Measurements from ENCODE around the gene ST3GAL2. TPM values are rescaled to one million over a fixed set of nuclear protein-coding genes. Genes with fewer than 3 reads are reported as not detected.

ST3GAL2 gene
- total RNA-seq, 1 experiment from 2014 or later = 49.4 TPM

DNA sequence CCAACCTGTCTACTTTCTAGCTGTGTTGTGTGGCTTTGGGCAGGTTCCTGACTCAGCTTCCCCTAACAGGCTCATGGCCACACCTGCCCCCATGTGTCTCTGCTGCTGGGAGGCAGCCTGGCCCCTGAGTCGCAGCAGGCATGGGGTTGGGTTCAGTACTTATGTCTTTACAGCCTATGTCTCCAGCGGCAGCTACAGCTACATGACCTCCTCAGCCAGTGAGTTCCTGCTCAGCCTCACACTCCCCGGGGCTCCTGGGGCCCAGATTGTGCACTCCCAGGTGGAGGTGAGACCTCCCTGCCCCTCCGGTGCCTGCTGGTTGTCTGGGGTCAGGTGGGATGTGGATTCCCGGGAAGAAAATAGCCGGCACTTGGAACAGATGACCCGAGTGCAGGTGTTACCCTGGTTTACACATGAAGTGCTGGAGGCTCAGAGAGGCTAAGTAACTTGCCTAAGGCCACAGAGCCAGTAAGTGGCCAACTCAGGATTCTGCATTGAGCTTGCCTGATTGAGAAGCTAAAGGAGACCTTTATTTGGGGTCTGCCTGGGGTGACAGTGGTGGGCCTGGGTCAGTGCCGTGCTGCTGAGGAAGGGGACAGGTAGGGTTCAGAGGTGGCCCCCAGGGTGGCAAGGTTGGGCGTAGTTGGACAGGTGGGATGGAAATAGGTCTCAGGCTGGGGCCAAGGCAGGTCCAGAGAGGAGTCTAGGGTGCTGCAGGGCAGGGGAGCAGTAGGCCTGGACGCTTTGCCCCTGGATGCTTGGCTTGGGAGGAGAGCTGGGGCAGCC, 31.4 kb upstream of the ST3GAL2 start (continued):
- TF ChIP-seq, protein P1, sequence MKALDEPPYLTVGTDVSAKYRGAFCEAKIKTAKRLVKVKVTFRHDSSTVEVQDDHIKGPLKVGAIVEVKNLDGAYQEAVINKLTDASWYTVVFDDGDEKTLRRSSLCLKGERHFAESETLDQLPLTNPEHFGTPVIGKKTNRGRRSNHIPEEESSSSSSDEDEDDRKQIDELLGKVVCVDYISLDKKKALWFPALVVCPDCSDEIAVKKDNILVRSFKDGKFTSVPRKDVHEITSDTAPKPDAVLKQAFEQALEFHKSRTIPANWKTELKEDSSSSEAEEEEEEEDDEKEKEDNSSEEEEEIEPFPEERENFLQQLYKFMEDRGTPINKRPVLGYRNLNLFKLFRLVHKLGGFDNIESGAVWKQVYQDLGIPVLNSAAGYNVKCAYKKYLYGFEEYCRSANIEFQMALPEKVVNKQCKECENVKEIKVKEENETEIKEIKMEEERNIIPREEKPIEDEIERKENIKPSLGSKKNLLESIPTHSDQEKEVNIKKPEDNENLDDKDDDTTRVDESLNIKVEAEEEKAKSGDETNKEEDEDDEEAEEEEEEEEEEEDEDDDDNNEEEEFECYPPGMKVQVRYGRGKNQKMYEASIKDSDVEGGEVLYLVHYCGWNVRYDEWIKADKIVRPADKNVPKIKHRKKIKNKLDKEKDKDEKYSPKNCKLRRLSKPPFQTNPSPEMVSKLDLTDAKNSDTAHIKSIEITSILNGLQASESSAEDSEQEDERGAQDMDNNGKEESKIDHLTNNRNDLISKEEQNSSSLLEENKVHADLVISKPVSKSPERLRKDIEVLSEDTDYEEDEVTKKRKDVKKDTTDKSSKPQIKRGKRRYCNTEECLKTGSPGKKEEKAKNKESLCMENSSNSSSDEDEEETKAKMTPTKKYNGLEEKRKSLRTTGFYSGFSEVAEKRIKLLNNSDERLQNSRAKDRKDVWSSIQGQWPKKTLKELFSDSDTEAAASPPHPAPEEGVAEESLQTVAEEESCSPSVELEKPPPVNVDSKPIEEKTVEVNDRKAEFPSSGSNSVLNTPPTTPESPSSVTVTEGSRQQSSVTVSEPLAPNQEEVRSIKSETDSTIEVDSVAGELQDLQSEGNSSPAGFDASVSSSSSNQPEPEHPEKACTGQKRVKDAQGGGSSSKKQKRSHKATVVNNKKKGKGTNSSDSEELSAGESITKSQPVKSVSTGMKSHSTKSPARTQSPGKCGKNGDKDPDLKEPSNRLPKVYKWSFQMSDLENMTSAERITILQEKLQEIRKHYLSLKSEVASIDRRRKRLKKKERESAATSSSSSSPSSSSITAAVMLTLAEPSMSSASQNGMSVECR (CRISPR knock-in tag; IDR thresholded peaks at IDR 0.05; ENCODE audit: borderline replicate concordance) = no peak
- TF ChIP-seq, protein P2, sequence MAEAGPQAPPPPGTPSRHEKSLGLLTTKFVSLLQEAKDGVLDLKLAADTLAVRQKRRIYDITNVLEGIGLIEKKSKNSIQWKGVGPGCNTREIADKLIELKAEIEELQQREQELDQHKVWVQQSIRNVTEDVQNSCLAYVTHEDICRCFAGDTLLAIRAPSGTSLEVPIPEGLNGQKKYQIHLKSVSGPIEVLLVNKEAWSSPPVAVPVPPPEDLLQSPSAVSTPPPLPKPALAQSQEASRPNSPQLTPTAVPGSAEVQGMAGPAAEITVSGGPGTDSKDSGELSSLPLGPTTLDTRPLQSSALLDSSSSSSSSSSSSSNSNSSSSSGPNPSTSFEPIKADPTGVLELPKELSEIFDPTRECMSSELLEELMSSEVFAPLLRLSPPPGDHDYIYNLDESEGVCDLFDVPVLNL (CRISPR knock-in tag; IDR thresholded peaks at IDR 0.05; ENCODE audit: borderline replicate concordance, low read depth) = no peak
- TF ChIP-seq EMX1 (CRISPR knock-in tag; IDR thresholded peaks at IDR 0.05) (no peak), JUN (CRISPR knock-in tag; IDR thresholded peaks at IDR 0.05) (no peak), TEAD1 (CRISPR knock-in tag; IDR thresholded peaks at IDR 0.05) (no peak), CBFB (CRISPR knock-in tag; IDR thresholded peaks at IDR 0.05; ENCODE audit: low read depth) (no peak)
- TF ChIP-seq, protein P3, sequence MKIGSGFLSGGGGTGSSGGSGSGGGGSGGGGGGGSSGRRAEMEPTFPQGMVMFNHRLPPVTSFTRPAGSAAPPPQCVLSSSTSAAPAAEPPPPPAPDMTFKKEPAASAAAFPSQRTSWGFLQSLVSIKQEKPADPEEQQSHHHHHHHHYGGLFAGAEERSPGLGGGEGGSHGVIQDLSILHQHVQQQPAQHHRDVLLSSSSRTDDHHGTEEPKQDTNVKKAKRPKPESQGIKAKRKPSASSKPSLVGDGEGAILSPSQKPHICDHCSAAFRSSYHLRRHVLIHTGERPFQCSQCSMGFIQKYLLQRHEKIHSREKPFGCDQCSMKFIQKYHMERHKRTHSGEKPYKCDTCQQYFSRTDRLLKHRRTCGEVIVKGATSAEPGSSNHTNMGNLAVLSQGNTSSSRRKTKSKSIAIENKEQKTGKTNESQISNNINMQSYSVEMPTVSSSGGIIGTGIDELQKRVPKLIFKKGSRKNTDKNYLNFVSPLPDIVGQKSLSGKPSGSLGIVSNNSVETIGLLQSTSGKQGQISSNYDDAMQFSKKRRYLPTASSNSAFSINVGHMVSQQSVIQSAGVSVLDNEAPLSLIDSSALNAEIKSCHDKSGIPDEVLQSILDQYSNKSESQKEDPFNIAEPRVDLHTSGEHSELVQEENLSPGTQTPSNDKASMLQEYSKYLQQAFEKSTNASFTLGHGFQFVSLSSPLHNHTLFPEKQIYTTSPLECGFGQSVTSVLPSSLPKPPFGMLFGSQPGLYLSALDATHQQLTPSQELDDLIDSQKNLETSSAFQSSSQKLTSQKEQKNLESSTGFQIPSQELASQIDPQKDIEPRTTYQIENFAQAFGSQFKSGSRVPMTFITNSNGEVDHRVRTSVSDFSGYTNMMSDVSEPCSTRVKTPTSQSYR (CRISPR knock-in tag; IDR thresholded peaks at IDR 0.05) = no peak
- TF ChIP-seq, protein P4, sequence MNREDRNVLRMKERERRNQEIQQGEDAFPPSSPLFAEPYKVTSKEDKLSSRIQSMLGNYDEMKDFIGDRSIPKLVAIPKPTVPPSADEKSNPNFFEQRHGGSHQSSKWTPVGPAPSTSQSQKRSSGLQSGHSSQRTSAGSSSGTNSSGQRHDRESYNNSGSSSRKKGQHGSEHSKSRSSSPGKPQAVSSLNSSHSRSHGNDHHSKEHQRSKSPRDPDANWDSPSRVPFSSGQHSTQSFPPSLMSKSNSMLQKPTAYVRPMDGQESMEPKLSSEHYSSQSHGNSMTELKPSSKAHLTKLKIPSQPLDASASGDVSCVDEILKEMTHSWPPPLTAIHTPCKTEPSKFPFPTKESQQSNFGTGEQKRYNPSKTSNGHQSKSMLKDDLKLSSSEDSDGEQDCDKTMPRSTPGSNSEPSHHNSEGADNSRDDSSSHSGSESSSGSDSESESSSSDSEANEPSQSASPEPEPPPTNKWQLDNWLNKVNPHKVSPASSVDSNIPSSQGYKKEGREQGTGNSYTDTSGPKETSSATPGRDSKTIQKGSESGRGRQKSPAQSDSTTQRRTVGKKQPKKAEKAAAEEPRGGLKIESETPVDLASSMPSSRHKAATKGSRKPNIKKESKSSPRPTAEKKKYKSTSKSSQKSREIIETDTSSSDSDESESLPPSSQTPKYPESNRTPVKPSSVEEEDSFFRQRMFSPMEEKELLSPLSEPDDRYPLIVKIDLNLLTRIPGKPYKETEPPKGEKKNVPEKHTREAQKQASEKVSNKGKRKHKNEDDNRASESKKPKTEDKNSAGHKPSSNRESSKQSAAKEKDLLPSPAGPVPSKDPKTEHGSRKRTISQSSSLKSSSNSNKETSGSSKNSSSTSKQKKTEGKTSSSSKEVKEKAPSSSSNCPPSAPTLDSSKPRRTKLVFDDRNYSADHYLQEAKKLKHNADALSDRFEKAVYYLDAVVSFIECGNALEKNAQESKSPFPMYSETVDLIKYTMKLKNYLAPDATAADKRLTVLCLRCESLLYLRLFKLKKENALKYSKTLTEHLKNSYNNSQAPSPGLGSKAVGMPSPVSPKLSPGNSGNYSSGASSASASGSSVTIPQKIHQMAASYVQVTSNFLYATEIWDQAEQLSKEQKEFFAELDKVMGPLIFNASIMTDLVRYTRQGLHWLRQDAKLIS (CRISPR knock-in tag; IDR thresholded peaks at IDR 0.05; ENCODE audit: borderline replicate concordance) = no peak
- TF ChIP-seq, protein P5, sequence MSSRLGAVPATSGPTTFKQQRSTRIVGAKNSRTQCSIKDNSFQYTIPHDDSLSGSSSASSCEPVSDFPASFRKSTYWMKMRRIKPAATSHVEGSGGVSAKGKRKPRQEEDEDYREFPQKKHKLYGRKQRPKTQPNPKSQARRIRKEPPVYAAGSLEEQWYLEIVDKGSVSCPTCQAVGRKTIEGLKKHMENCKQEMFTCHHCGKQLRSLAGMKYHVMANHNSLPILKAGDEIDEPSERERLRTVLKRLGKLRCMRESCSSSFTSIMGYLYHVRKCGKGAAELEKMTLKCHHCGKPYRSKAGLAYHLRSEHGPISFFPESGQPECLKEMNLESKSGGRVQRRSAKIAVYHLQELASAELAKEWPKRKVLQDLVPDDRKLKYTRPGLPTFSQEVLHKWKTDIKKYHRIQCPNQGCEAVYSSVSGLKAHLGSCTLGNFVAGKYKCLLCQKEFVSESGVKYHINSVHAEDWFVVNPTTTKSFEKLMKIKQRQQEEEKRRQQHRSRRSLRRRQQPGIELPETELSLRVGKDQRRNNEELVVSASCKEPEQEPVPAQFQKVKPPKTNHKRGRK (CRISPR knock-in tag; IDR thresholded peaks at IDR 0.05; ENCODE audit: borderline replicate concordance) = no peak

Data from WTC11 (cell line).